Liver (tissue), 9 donors: ENCODE results near the gene AXIN2. TPM values are rescaled to one million over a fixed set of nuclear protein-coding genes. Genes with fewer than 3 reads are reported as not detected.

ENCODE experiments used
- DNase-seq: peaks from one replicate; pipeline ENCODE4 v3.0.0-alpha.2; 2017; ENCODE audit warnings: low spot score
- H3K27ac ChIP-seq, 2 donors: one replicate each; pipeline ENCODE4 v1.7.0; 2013; ENCODE audit warnings: inconsistent platforms in 2 of 2, low read length in 2 of 2, control low read depth in 1 of 2, low read depth in 1 of 2, mild to moderate bottlenecking in 1 of 2
- H3K27me3 ChIP-seq, 4 donors: one replicate each; pipeline versions ENCODE4 v1.6.1 to v1.7.0; 2013; ENCODE audit warnings: low read length in 3 of 4, inconsistent platforms in 1 of 4, mild to moderate bottlenecking in 1 of 4, moderate library complexity in 1 of 4; ENCODE audit not compliant: control insufficient read depth in 4 of 4, insufficient read depth in 4 of 4
- H3K36me3 ChIP-seq, 4 donors: one replicate each; pipeline versions ENCODE4 v1.6.1 to v1.7.0; 2013; ENCODE audit warnings: low read length in 3 of 4, mild to moderate bottlenecking in 3 of 4, low read depth in 1 of 4, moderate library complexity in 1 of 4; ENCODE audit not compliant: control insufficient read depth in 4 of 4, insufficient read depth in 3 of 4
- H3K4me1 ChIP-seq, 4 donors: one replicate each; pipeline versions ENCODE4 v1.6.1 to v1.7.0; 2013; ENCODE audit warnings: low read length in 3 of 4, mild to moderate bottlenecking in 3 of 4, moderate library complexity in 1 of 4; ENCODE audit not compliant: control insufficient read depth in 4 of 4, insufficient read depth in 4 of 4
- H3K4me3 ChIP-seq, 3 donors: one replicate each; pipeline versions ENCODE4 v1.6.1 to v1.7.0; 2013; ENCODE audit warnings: low read length in 3 of 3, control low read depth in 1 of 3, low read depth in 1 of 3, mild to moderate bottlenecking in 1 of 3
- H3K9ac ChIP-seq, 2 donors: one replicate each; pipeline ENCODE4 v1.7.0; 2013; ENCODE audit warnings: low read length in 2 of 2, mild to moderate bottlenecking in 2 of 2, moderate library complexity in 2 of 2, control low read depth in 1 of 2, low read depth in 1 of 2
- H3K9me3 ChIP-seq, 4 donors: one replicate each; pipeline versions ENCODE4 v1.6.1 to v1.7.0; 2013; ENCODE audit warnings: low read length in 3 of 4; ENCODE audit not compliant: control insufficient read depth in 4 of 4
- EGR1 ChIP-seq, 2 donors: IDR thresholded peaks; 2 replicates each; pipeline ENCODE4 v1.6.1; 2016 to 2018; ENCODE audit warnings: antibody characterized with exemption in 2 of 2, low read depth in 2 of 2
- FOXA1 ChIP-seq: IDR thresholded peaks from 2 replicates; pipeline ENCODE4 v1.6.1; 2016; ENCODE audit warnings: antibody characterized with exemption
- FOXA2 ChIP-seq: IDR thresholded peaks from 2 replicates; pipeline ENCODE4 v1.6.1; 2016; ENCODE audit warnings: antibody characterized with exemption
- GABPA ChIP-seq, 2 donors: IDR thresholded peaks in 1 of 2; conservative IDR thresholded peaks in 1 of 2; 2 replicates each; pipeline ENCODE4 v1.6.1; 2016; ENCODE audit warnings: antibody characterized with exemption in 2 of 2, mild to moderate bottlenecking in 1 of 2, moderate library complexity in 1 of 2
- HNF4A ChIP-seq, 2 donors: conservative IDR thresholded peaks; 2 replicates each; pipeline ENCODE4 v1.6.1; 2016; ENCODE audit warnings: antibody characterized with exemption in 2 of 2, mild to moderate bottlenecking in 2 of 2
- HNF4G ChIP-seq: IDR thresholded peaks from 2 replicates; pipeline ENCODE4 v1.6.1; 2016; ENCODE audit warnings: antibody characterized with exemption
- JUND ChIP-seq, 2 donors: IDR thresholded peaks; 2 replicates each; pipeline ENCODE4 v1.6.1; 2016; ENCODE audit warnings: antibody characterized with exemption in 2 of 2
- MAX ChIP-seq: IDR thresholded peaks from 2 replicates; pipeline ENCODE4 v1.6.1; 2016; ENCODE audit warnings: antibody characterized with exemption
- NR2F2 ChIP-seq: IDR thresholded peaks from 2 replicates; pipeline ENCODE4 v1.6.1; 2016; ENCODE audit warnings: antibody characterized with exemption
- RAD21 ChIP-seq, 2 donors: IDR thresholded peaks; 2 replicates each; pipeline ENCODE4 v1.6.1; 2016; ENCODE audit warnings: antibody characterized with exemption in 2 of 2, mild to moderate bottlenecking in 2 of 2
- REST ChIP-seq: IDR thresholded peaks from 2 replicates; pipeline ENCODE4 v1.6.1; 2016; ENCODE audit warnings: antibody characterized with exemption, mild to moderate bottlenecking
- RXRA ChIP-seq, 2 donors: IDR thresholded peaks; 2 replicates each; pipeline ENCODE4 v1.6.1; 2017 to 2018; ENCODE audit warnings: antibody characterized with exemption in 2 of 2, mild to moderate bottlenecking in 1 of 2
- SP1 ChIP-seq: IDR thresholded peaks from 2 replicates; pipeline ENCODE4 v1.6.1; 2018; ENCODE audit warnings: antibody characterized with exemption, mild to moderate bottlenecking
- TAF1 ChIP-seq: conservative IDR thresholded peaks from 2 replicates; pipeline ENCODE4 v1.6.1; 2016; ENCODE audit warnings: antibody characterized with exemption, mild to moderate bottlenecking
- YY1 ChIP-seq: IDR thresholded peaks from 2 replicates; pipeline ENCODE4 v1.6.1; 2016; ENCODE audit warnings: antibody characterized with exemption, mild to moderate bottlenecking
- WGBS: extraction: QIAGEN DNeasy Blood & Tissue Kit; methylation state at CpG from one replicate; pipeline ENCODE4 v1.1.7; 2013; 5-methylcytosine and 5-hydroxymethylcytosine counted together
- polyA plus RNA-seq, 2 donors: library from polyadenylated mRNA; stranded (reverse) in 1 of 2; unstranded in 1 of 2; fragments of 200-250 nt in 1 of 2; fragments of >200 nt in 1 of 2; fragmentation: Nextera tagmentation in 1 of 2; extraction: Ambion mirVana in 1 of 2; gene quantifications; one replicate each; pipeline versions ENCODE4 v1.2.1 to v1.2.3, GENCODE V29; 2013 to 2015
- total RNA-seq, 2 donors: library from RNA; depleted of rRNA; stranded (reverse); fragments of >200 nt; gene quantifications; one replicate each; pipeline ENCODE4 v1.2.3, GENCODE V29; 2014
- TF ChIP-seq, protein P1 (sequence below): IDR thresholded peaks from 2 replicates; pipeline ENCODE4 v1.6.1; 2016; ENCODE audit warnings: antibody characterized with exemption
- TF ChIP-seq, protein P2 (sequence below): fragments of 150-350 bp; IDR thresholded peaks from 2 replicates; pipeline ENCODE4 v1.5.1; 2017; ENCODE audit warnings: improper control_type of control experiment, low read depth, low read length; ENCODE audit not compliant: missing input control
- TF ChIP-seq, protein P3 (sequence below): IDR thresholded peaks from 2 replicates; pipeline ENCODE4 v1.6.1; 2016; ENCODE audit warnings: antibody characterized with exemption
- donor health status: healthy.
- donor health status: healthy.
- donor health status: healthy.
- donor health status: healthy.
- donor health status: healthy.

The AXIN2 gene
- total and polyA plus RNA-seq, 4 donors: 0.33 to 3.5 (median 1.5) TPM

- H3K36me3 ChIP-seq: no peaks in the 10 kb centered on the region
- 74% methylated on average over 1 of the region's 1 CpG for WGBS
- no peaks in the 10 kb centered on the region for H3K27me3 ChIP-seq
- peaks cover 0 to 7% (median 4%) of the 10 kb centered on the region in 4 donors for H3K4me1 ChIP-seq
- TF ChIP-seq HNF4G (no peak), NR2F2 (no peak), TAF1 (no peak), HNF4A (conservative IDR thresholded peaks at IDR 0.05) (no peak), RAD21 (IDR thresholded peaks at IDR 0.05) (no peak), FOXA1 (no peak)
- TF ChIP-seq, protein P1, sequence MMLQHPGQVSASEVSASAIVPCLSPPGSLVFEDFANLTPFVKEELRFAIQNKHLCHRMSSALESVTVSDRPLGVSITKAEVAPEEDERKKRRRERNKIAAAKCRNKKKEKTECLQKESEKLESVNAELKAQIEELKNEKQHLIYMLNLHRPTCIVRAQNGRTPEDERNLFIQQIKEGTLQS: no peak
- TF ChIP-seq, protein P2, sequence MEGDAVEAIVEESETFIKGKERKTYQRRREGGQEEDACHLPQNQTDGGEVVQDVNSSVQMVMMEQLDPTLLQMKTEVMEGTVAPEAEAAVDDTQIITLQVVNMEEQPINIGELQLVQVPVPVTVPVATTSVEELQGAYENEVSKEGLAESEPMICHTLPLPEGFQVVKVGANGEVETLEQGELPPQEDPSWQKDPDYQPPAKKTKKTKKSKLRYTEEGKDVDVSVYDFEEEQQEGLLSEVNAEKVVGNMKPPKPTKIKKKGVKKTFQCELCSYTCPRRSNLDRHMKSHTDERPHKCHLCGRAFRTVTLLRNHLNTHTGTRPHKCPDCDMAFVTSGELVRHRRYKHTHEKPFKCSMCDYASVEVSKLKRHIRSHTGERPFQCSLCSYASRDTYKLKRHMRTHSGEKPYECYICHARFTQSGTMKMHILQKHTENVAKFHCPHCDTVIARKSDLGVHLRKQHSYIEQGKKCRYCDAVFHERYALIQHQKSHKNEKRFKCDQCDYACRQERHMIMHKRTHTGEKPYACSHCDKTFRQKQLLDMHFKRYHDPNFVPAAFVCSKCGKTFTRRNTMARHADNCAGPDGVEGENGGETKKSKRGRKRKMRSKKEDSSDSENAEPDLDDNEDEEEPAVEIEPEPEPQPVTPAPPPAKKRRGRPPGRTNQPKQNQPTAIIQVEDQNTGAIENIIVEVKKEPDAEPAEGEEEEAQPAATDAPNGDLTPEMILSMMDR: no peak
- no peak for DNase-seq
- H3K27ac ChIP-seq: no peak overlapping the region
- no peak overlapping the region for H3K9ac ChIP-seq
- no peaks in the 10 kb centered on the region for H3K9me3 ChIP-seq
- no peak overlapping the region for H3K4me3 ChIP-seq
Measured at GRCh38 chr17:65523411-65523810, 38.0 kb downstream of the AXIN2 start.

DNA sequence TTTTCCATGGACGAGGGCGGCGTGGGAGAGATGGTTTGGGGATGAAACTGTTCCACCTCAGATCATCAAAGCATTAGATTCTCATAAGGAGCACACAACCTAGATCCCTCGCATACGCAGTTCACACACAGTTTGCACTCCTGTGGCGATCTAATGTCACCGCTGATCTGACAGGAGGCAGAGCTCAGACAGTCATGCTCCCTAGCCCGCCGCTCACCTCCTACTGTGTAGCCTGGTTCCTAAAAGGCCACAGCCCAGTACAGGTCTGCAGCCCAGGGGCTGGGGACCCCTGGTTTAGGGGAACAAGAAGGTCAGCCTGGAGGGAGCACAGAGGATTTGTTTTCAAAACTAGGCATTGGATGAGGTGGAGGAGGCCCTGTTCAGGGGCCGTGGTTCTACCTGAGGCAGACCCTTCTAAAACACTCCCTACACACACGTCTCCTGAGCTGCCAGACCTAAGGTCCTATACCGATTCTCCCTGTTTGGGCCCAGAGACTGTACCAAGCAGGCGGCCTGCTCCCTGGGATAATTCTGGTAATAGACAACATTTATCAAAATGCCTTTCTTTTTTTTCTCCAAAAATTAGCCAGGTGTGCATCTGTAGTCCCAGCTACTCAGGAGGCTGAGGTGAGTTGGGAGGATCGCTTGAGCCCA is 38.6 kb downstream of the AXIN2 start:
- peaks cover 0 to 7% (median 4%) of the 10 kb centered on the region in 4 donors for H3K4me1 ChIP-seq

More for the DNA sequence above, 38.6 kb downstream of the AXIN2 start:
- Histone ChIP-seq H3K36me3 (no peaks in the 10 kb centered on the region), H3K9me3 (no peaks in the 10 kb centered on the region), H3K4me3 (no peak overlapping the region), H3K27me3 (no peaks in the 10 kb centered on the region), H3K27ac (no peak overlapping the region), H3K9ac (no peak overlapping the region)
- 97% methylated on average over 14 of the region's 14 CpGs for WGBS
- no peak for TF ChIP-seq RAD21 (IDR thresholded peaks at IDR 0.05)
- TF ChIP-seq, protein P1: no peak
- TF ChIP-seq, protein P3, sequence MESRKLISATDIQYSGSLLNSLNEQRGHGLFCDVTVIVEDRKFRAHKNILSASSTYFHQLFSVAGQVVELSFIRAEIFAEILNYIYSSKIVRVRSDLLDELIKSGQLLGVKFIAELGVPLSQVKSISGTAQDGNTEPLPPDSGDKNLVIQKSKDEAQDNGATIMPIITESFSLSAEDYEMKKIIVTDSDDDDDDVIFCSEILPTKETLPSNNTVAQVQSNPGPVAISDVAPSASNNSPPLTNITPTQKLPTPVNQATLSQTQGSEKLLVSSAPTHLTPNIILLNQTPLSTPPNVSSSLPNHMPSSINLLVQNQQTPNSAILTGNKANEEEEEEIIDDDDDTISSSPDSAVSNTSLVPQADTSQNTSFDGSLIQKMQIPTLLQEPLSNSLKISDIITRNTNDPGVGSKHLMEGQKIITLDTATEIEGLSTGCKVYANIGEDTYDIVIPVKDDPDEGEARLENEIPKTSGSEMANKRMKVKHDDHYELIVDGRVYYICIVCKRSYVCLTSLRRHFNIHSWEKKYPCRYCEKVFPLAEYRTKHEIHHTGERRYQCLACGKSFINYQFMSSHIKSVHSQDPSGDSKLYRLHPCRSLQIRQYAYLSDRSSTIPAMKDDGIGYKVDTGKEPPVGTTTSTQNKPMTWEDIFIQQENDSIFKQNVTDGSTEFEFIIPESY: no peak
- no peak for TF ChIP-seq NR2F2
- TF ChIP-seq YY1: no peak
- no peak for TF ChIP-seq EGR1 (IDR thresholded peaks at IDR 0.05; ENCODE audit: low read depth in 2 of 2)
- no peak for TF ChIP-seq GABPA (IDR thresholded peaks at IDR 0.05 in 1 of 2, conservative IDR thresholded peaks at IDR 0.05 in 1 of 2)
- no peak for TF ChIP-seq SP1
- TF ChIP-seq RXRA (IDR thresholded peaks at IDR 0.05): no peak
- TF ChIP-seq, protein P2: no peak
- no peak for TF ChIP-seq JUND (IDR thresholded peaks at IDR 0.05)
- TF ChIP-seq HNF4G: no peak
- TF ChIP-seq TAF1: no peak
- no peak for TF ChIP-seq HNF4A (conservative IDR thresholded peaks at IDR 0.05)
- no peak for TF ChIP-seq FOXA2
- no peak for TF ChIP-seq FOXA1
- no peak for TF ChIP-seq REST
- no peak for TF ChIP-seq MAX
- no peak for DNase-seq
